DOHH2 (cell line): Measurements from ENCODE around the gene SLX4.

ENCODE experiments used
- H3F3A ChIP-seq: fragments of 200-600 bp; sonication (generic), shearing (Covaris generic); 2 replicates; pipeline ENCODE4 v1.6.0; 2016; ENCODE audit warnings: antibody characterized with exemption, mild to moderate bottlenecking; ENCODE audit not compliant: control insufficient read depth, insufficient read depth
- H3K27ac ChIP-seq: fragments of 200-600 bp; sonication (generic); 2 replicates; pipeline ENCODE4 v1.5.1; 2014; ENCODE audit warnings: low read depth, mild to moderate bottlenecking, low read length, moderate library complexity
- H3K27me3 ChIP-seq: fragments of 200-600 bp; sonication (generic); 2 replicates; pipeline ENCODE4 v1.6.1; 2014; ENCODE audit warnings: mild to moderate bottlenecking, low read length, mixed read lengths; ENCODE audit not compliant: control insufficient read depth
- H3K36me3 ChIP-seq: fragments of 200-600 bp; sonication (generic); 2 replicates; pipeline ENCODE4 v1.6.1; 2014; ENCODE audit warnings: mild to moderate bottlenecking, low read length, moderate library complexity, mixed read lengths; ENCODE audit not compliant: control insufficient read depth
- H3K4me1 ChIP-seq: fragments of 200-600 bp; sonication (generic); 2 replicates; pipeline ENCODE4 v1.6.1; 2014; ENCODE audit warnings: mild to moderate bottlenecking, low read length, mixed read lengths; ENCODE audit not compliant: control insufficient read depth
- H3K4me2 ChIP-seq: fragments of 200-600 bp; sonication (generic); 2 replicates; pipeline ENCODE4 v1.6.0; 2014; ENCODE audit warnings: mild to moderate bottlenecking, low read length, moderate library complexity
- H3K4me3 ChIP-seq: fragments of 200-600 bp; sonication (generic); 2 replicates; pipeline ENCODE4 v1.5.1; 2014; ENCODE audit warnings: mild to moderate bottlenecking, low read length, mixed read lengths
- H3K79me2 ChIP-seq: fragments of 200-600 bp; sonication (generic); 2 replicates; pipeline ENCODE4 v1.6.1; 2014; ENCODE audit warnings: mild to moderate bottlenecking, low read length, mixed read lengths; ENCODE audit not compliant: control insufficient read depth
- H3K9me2 ChIP-seq: fragments of 200-600 bp; sonication (generic); replicated peaks from 2 replicates; pipeline ENCODE4 v1.6.1; 2014; ENCODE audit warnings: mild to moderate bottlenecking, low read length, mixed read lengths; ENCODE audit not compliant: control insufficient read depth
- H3K9me3 ChIP-seq: fragments of 200-600 bp; sonication (generic); 2 replicates; pipeline ENCODE4 v1.6.1; 2014; ENCODE audit warnings: antibody characterized with exemption, low read length, mixed read lengths; ENCODE audit not compliant: control insufficient read depth, insufficient read depth
- H4K20me1 ChIP-seq: fragments of 200-600 bp; sonication (generic); 2 replicates; pipeline ENCODE4 v1.6.0; 2014; ENCODE audit warnings: low read depth, mild to moderate bottlenecking, antibody characterized with exemption, low read length, moderate library complexity; ENCODE audit not compliant: control insufficient read depth, insufficient read depth
- EZH2phosphoT487 ChIP-seq: fragments of 200-600 bp; sonication (generic); IDR thresholded peaks from 2 replicates; pipeline ENCODE4 v1.6.1; 2017; ENCODE audit warnings: borderline replicate concordance, mild to moderate bottlenecking, antibody characterized with exemption, low read length, moderate library complexity, mixed read lengths
- TF ChIP-seq, protein P1 (sequence below): fragments of 200-600 bp; sonication (generic); IDR thresholded peaks from one replicate; pipeline ENCODE4 v1.5.1; 2014; ENCODE audit warnings: antibody characterized with exemption, mild to moderate bottlenecking, low read depth, low read length; ENCODE audit not compliant: poor library complexity, severe bottlenecking

SLX4 gene

DNA sequence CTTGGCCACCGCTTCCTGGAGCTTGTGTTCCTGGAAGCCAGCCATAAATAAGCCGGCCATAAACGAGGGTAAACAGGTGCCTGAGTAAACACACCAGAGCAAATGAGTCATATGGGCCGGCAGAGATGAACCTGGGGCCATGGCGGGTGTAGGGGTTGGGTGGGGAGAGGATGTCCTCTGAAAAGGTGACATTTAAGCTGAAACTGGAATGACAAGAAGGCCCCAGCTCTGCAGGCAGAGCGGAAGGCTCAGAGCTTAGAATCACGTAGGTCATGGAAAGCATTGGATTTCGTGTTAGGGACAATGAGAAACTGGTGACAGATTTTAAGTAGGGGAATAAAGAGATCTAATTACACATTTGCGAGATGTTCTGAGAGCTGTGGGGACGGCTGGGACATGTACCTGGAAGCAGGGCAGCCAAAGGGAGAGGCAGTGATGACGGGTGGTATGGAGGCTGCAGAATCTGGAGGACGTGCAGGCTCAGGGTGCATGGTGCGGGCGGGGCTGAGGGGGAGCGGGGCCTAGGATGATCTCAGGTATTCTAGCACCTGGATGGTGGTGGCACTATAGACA lies 35.0 kb upstream of the SLX4 start:
- no peaks in the 10 kb centered on the region for H3K27me3 ChIP-seq
- H3K9me2 ChIP-seq, result no peaks in the 10 kb centered on the region
- TF ChIP-seq EZH2phosphoT487, result no peak
- TF ChIP-seq, protein P1, sequence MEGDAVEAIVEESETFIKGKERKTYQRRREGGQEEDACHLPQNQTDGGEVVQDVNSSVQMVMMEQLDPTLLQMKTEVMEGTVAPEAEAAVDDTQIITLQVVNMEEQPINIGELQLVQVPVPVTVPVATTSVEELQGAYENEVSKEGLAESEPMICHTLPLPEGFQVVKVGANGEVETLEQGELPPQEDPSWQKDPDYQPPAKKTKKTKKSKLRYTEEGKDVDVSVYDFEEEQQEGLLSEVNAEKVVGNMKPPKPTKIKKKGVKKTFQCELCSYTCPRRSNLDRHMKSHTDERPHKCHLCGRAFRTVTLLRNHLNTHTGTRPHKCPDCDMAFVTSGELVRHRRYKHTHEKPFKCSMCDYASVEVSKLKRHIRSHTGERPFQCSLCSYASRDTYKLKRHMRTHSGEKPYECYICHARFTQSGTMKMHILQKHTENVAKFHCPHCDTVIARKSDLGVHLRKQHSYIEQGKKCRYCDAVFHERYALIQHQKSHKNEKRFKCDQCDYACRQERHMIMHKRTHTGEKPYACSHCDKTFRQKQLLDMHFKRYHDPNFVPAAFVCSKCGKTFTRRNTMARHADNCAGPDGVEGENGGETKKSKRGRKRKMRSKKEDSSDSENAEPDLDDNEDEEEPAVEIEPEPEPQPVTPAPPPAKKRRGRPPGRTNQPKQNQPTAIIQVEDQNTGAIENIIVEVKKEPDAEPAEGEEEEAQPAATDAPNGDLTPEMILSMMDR, result no peak
- no peaks in the 10 kb centered on the region for H3K4me1 ChIP-seq
- peaks cover 15% of the 10 kb centered on the region for H3F3A ChIP-seq
- no peaks in the 10 kb centered on the region for H3K79me2 ChIP-seq
- peaks cover 60% of the 10 kb centered on the region for H3K36me3 ChIP-seq
- H3K4me2 ChIP-seq, result no peak overlapping the region
- H3K4me3 ChIP-seq, result no peak overlapping the region
- no peak overlapping the region for H3K27ac ChIP-seq
- no peaks in the 10 kb centered on the region for H3K9me3 ChIP-seq
- H4K20me1 ChIP-seq, result no peaks in the 10 kb centered on the region

DNA sequence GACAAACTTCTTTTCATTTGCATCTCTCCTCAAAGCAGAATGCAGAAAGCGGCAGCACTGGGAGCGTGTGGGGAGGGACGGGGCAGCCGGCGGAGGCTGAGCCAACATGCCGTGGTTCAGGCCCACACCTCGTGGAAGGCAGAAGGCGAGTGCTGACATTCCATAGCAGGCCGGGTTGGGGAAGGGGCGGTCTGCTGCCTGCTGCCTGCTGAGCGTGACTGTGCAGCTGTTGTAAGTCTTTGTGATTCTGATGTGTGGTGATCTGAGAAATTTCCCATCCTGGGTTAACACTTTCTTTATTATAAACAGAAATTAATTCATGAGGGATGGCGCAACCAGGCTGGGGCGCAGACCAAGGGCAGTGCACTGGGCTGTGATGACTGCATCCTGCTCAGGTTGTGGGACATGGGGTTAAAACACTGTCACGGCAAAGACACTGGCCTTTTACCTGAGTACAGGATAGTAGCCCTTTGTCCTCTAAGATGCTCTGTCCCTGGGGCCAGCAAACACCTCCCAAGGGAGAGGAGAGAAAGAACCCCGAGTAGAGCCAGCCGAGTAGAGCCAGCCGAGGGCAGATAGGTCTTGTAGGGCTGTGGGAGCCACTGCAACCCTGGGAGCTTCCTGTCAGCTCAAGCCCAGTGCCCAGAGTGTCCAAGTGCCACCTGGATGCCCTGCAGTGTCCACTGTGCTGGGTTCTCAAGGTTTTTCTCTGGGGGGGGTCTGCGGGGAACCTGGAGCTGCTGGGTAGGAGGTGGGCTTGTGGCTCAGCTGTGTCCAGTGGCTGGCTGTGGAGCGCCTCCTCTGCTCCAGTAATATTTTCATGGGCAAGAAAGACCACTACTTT lies 34.3 kb upstream of the SLX4 start:
- H3K4me1 ChIP-seq, result no peaks in the 10 kb centered on the region
- no peaks in the 10 kb centered on the region for H3K9me3 ChIP-seq
- no peaks in the 10 kb centered on the region for H3K27me3 ChIP-seq
- peaks cover 60% of the 10 kb centered on the region for H3K36me3 ChIP-seq
- no peak for TF ChIP-seq EZH2phosphoT487
- TF ChIP-seq, protein P1, result no peak
- no peak overlapping the region for H3K4me3 ChIP-seq
- H3F3A ChIP-seq, result peaks cover 14% of the 10 kb centered on the region
- peaks cover 4% of the 10 kb centered on the region for H3K79me2 ChIP-seq
- no peaks in the 10 kb centered on the region for H4K20me1 ChIP-seq
- no peaks in the 10 kb centered on the region for H3K9me2 ChIP-seq
- no peak overlapping the region for H3K4me2 ChIP-seq
- no peak overlapping the region for H3K27ac ChIP-seq

GRCh38 chr16:3645108-3645503 lies 33.7 kb upstream of the SLX4 start:
- Histone ChIP-seq H3K9me3 (no peaks in the 10 kb centered on the region), H3K79me2 (peaks cover 10% of the 10 kb centered on the region), H3K4me1 (no peaks in the 10 kb centered on the region), H3K27me3 (no peaks in the 10 kb centered on the region), H3F3A (peaks cover 8% of the 10 kb centered on the region), H3K27ac (no peak overlapping the region), H3K36me3 (peaks cover 60% of the 10 kb centered on the region), H3K4me2 (no peak overlapping the region), H3K9me2 (no peaks in the 10 kb centered on the region), H3K4me3 (no peak overlapping the region), H4K20me1 (no peaks in the 10 kb centered on the region)
- TF ChIP-seq, protein P1, result no peak
- no peak for TF ChIP-seq EZH2phosphoT487
